H1 (cell line): ENCODE data around the gene ZNF423. TPM values are rescaled to one million over a fixed set of nuclear protein-coding genes. Genes with fewer than 3 reads are reported as not detected.

Experiments
- CTCF ChIA-PET: fragments of 300-600 bp; sonication (Branson Sonifier 250); formaldehyde crosslinking; loops from one replicate; lab custom pipeline; 2021; ENCODE audit not compliant: partially characterized antibody; lab: Charles Lee
- POLR2A ChIA-PET: fragments of 300-600 bp; sonication (Branson Sonifier 250); formaldehyde crosslinking; loops from one replicate; lab custom pipeline; 2021; ENCODE audit warnings: inconsistent platforms; ENCODE audit not compliant: partially characterized antibody; lab: Charles Lee
- DNase-seq, 2 experiments: peaks; one replicate each; pipeline versions ENCODE4 v3.0.0 to v3.0.0-alpha.2; 2010 to 2022; ENCODE audit warnings: low spot score in 2 of 2, low read depth in 1 of 2, mixed read lengths in 1 of 2
- FAIRE-seq: peaks from 2 replicates; lab custom pipeline; 2011; peaks lifted over from hg19 to GRCh38; lab: Jason Lieb, UNC
- H2AFZ ChIP-seq: 2 replicates; pipeline ENCODE4 v1.8.1; 2012; ENCODE audit warnings: low read length, inconsistent platforms
- H2AK5ac ChIP-seq: 2 replicates; pipeline ENCODE4 v1.6.1; 2013; ENCODE audit warnings: low read depth, low read length
- H2BK120ac ChIP-seq: replicated peaks from 2 replicates; pipeline ENCODE3; 2013; ENCODE audit warnings: low read depth, low read length, inconsistent platforms
- H2BK12ac ChIP-seq: 2 replicates; pipeline ENCODE4 v1.6.1; 2013; ENCODE audit warnings: low read depth, low read length
- H2BK15ac ChIP-seq: 2 replicates; pipeline ENCODE4 v1.6.1; 2013; ENCODE audit warnings: low read length
- H2BK20ac ChIP-seq: 2 replicates; pipeline ENCODE4 v1.6.1; 2013; ENCODE audit warnings: low read length
- H2BK5ac ChIP-seq: 2 replicates; pipeline ENCODE4 v1.6.1; 2013; ENCODE audit warnings: low read depth, low read length
- H3K14ac ChIP-seq: 2 replicates; pipeline ENCODE4 v1.6.1; 2013; ENCODE audit warnings: inconsistent platforms; ENCODE audit not compliant: insufficient read length
- H3K18ac ChIP-seq: 2 replicates; pipeline ENCODE4 v1.6.1; 2013; ENCODE audit warnings: low read length; ENCODE audit errors: extremely low read depth
- H3K23ac ChIP-seq: 2 replicates; pipeline ENCODE4 v1.6.1; 2013; ENCODE audit warnings: inconsistent platforms; ENCODE audit not compliant: insufficient read length
- H3K23me2 ChIP-seq: 2 replicates; pipeline ENCODE4 v1.6.1; 2013; ENCODE audit warnings: low read depth, low read length
- H3K27ac ChIP-seq: 2 replicates; pipeline ENCODE4 v1.6.1; 2011; ENCODE audit warnings: low read depth, low read length, inconsistent platforms
- H3K27me3 ChIP-seq, 4 experiments: replicated peaks in 1 of 4; 1 replicate in 1 of 4; 2 replicates in 3 of 4; pipeline versions ENCODE4 v1.6.1 to v1.8.1; 2011 to 2013; ENCODE audit warnings: low read length in 3 of 4, mild to moderate bottlenecking in 3 of 4, inconsistent platforms in 2 of 4, mixed read lengths in 2 of 4, moderate library complexity in 1 of 4; ENCODE audit not compliant: control insufficient read depth in 3 of 4, insufficient read depth in 3 of 4; ENCODE audit errors: extremely low read depth in 1 of 4
- H3K36me3 ChIP-seq, 4 experiments: 2 replicates each; pipeline versions ENCODE4 v1.6.1 to v1.8.1; 2011 to 2013; ENCODE audit warnings: mild to moderate bottlenecking in 4 of 4, low read length in 3 of 4, moderate library complexity in 2 of 4, control low read depth in 1 of 4, inconsistent platforms in 1 of 4; ENCODE audit not compliant: insufficient read depth in 4 of 4, control insufficient read depth in 2 of 4
- H3K4ac ChIP-seq: replicated peaks from 2 replicates; pipeline ENCODE3; 2013; ENCODE audit warnings: low read length, low read depth, mixed read lengths, inconsistent platforms; ENCODE audit not compliant: insufficient read length
- H3K4me1 ChIP-seq, 4 experiments: replicated peaks in 1 of 4; 1 replicate in 1 of 4; 2 replicates in 3 of 4; pipeline versions ENCODE4 v1.6.1 to v1.8.1; 2011 to 2013; ENCODE audit warnings: low read length in 3 of 4, inconsistent platforms in 2 of 4, mixed read lengths in 1 of 4; ENCODE audit not compliant: insufficient read depth in 4 of 4, control insufficient read depth in 3 of 4
- H3K4me2 ChIP-seq, 2 experiments: 2 replicates each; pipeline versions ENCODE4 v1.6.1 to v1.8.1; 2011 to 2013; ENCODE audit warnings: low read depth in 2 of 2, low read length in 2 of 2, control low read depth in 1 of 2, inconsistent platforms in 1 of 2, mild to moderate bottlenecking in 1 of 2; ENCODE audit not compliant: insufficient read depth in 1 of 2
- H3K4me3 ChIP-seq, 4 experiments: fragments of 200-600, 300-600 bp in 1 of 4; sonication (generic), shearing (Covaris generic), sonication (Bioruptor Twin) in 1 of 4; 2 replicates each; pipeline versions ENCODE4 v1.5.1 to v1.8.1; 2011 to 2016; ENCODE audit warnings: low read length in 4 of 4, low read depth in 3 of 4, control low read depth in 2 of 4, inconsistent platforms in 2 of 4, mild to moderate bottlenecking in 2 of 4, mixed read lengths in 1 of 4, moderate library complexity in 1 of 4; ENCODE audit not compliant: insufficient read depth in 2 of 4; ENCODE audit errors: extremely low read depth in 1 of 4
- H3K56ac ChIP-seq: replicated peaks from 2 replicates; pipeline ENCODE3; 2013; ENCODE audit warnings: low read depth, mild to moderate bottlenecking, mixed read lengths, low read length, inconsistent platforms; ENCODE audit not compliant: insufficient read length
- H3K79me1 ChIP-seq: 2 replicates; pipeline ENCODE4 v1.6.1; 2013; ENCODE audit warnings: low read depth, low read length, control low read depth
- H3K79me2 ChIP-seq, 2 experiments: 2 replicates each; pipeline versions ENCODE4 v1.6.1 to v1.8.1; 2012 to 2013; ENCODE audit warnings: low read length in 2 of 2, mild to moderate bottlenecking in 2 of 2, inconsistent platforms in 1 of 2; ENCODE audit not compliant: insufficient read depth in 2 of 2, control insufficient read depth in 1 of 2
- H3K9ac ChIP-seq, 4 experiments: replicated peaks in 1 of 4; 1 replicate in 1 of 4; 2 replicates in 3 of 4; pipeline versions ENCODE4 v1.6.1 to v1.8.1; 2011 to 2013; ENCODE audit warnings: low read depth in 3 of 4, low read length in 3 of 4, control low read depth in 2 of 4, mild to moderate bottlenecking in 2 of 4, moderate library complexity in 2 of 4, inconsistent platforms in 1 of 4; ENCODE audit errors: extremely low read depth in 1 of 4
- H3K9me3 ChIP-seq, 2 experiments: 2 replicates each; pipeline versions ENCODE4 v1.6.1 to v1.8.1; 2012 to 2013; ENCODE audit warnings: mild to moderate bottlenecking in 2 of 2, moderate library complexity in 2 of 2, control low read depth in 1 of 2, inconsistent platforms in 1 of 2, low read depth in 1 of 2, low read length in 1 of 2, mixed read lengths in 1 of 2; ENCODE audit not compliant: insufficient read depth in 2 of 2
- H4K20me1 ChIP-seq, 2 experiments: replicated peaks in 1 of 2; 2 replicates each; pipeline versions ENCODE3 to v1.8.1; 2011 to 2013; ENCODE audit warnings: inconsistent platforms in 2 of 2, low read length in 2 of 2, mild to moderate bottlenecking in 1 of 2; ENCODE audit not compliant: insufficient read depth in 2 of 2, control insufficient read depth in 1 of 2
- H4K5ac ChIP-seq: 2 replicates; pipeline ENCODE4 v1.6.1; 2013; ENCODE audit warnings: low read length, low read depth, mixed read lengths, inconsistent platforms; ENCODE audit not compliant: insufficient read length
- H4K8ac ChIP-seq: 2 replicates; pipeline ENCODE4 v1.8.0; 2013; ENCODE audit warnings: mild to moderate bottlenecking, moderate library complexity, low read length, inconsistent platforms; ENCODE audit not compliant: insufficient read depth; ENCODE audit errors: extremely low read depth
- H4K91ac ChIP-seq: replicated peaks from 2 replicates; pipeline ENCODE3; 2013; ENCODE audit warnings: low read length, mixed read lengths, inconsistent platforms; ENCODE audit not compliant: insufficient read length
- ASH2L ChIP-seq: fragments of 200-600, 300-600 bp; sonication (generic); IDR thresholded peaks from one replicate; pipeline ENCODE4 v1.7.1; 2017; ENCODE audit warnings: low read length
- ATF2 ChIP-seq: IDR thresholded peaks from 2 replicates; pipeline ENCODE4 v1.6.1; 2012; ENCODE audit warnings: low read length, inconsistent platforms
- EZH2 ChIP-seq: fragments of 200-600 bp; sonication (generic); IDR thresholded peaks from 2 replicates; pipeline ENCODE4 v1.7.1; 2012; ENCODE audit warnings: low read depth, mild to moderate bottlenecking, moderate library complexity, low read length, inconsistent platforms; ENCODE audit not compliant: severe bottlenecking
- WGBS, 2 experiments: shearing (Covaris generic) in 1 of 2; methylation state at CpG; one replicate each; pipeline versions ENCODE4 v1.1.6 to v1.1.7; 2013 to 2015; ENCODE audit warnings: low lambda C conversion rate in 2 of 2, mixed read lengths in 2 of 2, inconsistent platforms in 1 of 2, low coverage in 1 of 2, missing lambda C conversion rate in 1 of 2; ENCODE audit not compliant: insufficient replicate concordance in 2 of 2, insufficient coverage in 1 of 2, insufficient read length in 1 of 2; ENCODE audit errors: extremely low coverage in 1 of 2, missing lambda C conversion rate in 1 of 2; 5-methylcytosine and 5-hydroxymethylcytosine counted together
- polyA plus RNA-seq, 7 experiments: library from polyadenylated mRNA; depleted of rRNA in 3 of 7; stranded (reverse) in 5 of 7; unstranded in 2 of 7; fragments of >200 nt in 5 of 7; fragments of 200-250 nt in 2 of 7; gene quantifications; 1 replicate in 5 of 7; 2 replicates in 1 of 7; 4 replicates in 1 of 7; pipeline versions ENCODE4 v1.2.1 to v1.2.3, GENCODE V29; 2011 to 2013; ENCODE audit warnings: missing spikeins in 2 of 7, mixed read lengths in 2 of 7
- total RNA-seq: library from RNA; stranded (reverse); fragmentation: NEBNext Ultra II Directional; extraction: Animal tissue kit (Norgen Biotek cat#: 25700); gene quantifications from 2 replicates; pipeline ENCODE4 v1.2.1, GENCODE V29; 2021

ZNF423 gene
- total and polyA plus RNA-seq, 2 of the 8 experiments (the other 6 are each of a cell fraction or from before 2014, with no cell fraction given), result 38.2 to 52.3 TPM

DNA sequence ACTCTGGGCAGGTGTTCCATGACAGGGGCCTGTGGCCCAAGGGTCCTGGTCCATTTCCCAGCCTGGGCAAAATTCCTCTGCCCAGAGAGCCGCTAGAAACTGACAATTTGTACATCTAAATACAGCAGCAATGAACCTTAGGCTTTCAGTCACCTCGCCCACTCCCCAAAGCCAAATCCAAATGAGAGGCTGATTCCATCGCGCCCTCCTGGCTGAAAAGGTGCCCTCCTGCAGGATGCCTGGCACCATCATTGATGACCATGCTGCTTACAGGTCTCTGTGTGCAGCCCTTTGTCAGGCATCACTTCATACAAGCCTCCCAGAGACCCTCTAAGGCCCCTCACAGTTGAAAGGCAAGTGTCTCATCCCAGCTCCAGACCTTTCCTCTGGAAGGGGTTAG, 367.6 kb downstream of the ZNF423 start:
- no peak overlapping the region for H3K23ac ChIP-seq
- H3K9ac ChIP-seq, result no peak overlapping the region
- WGBS, 2 experiments, result 96% methylated on average over 4 of the region's 4 CpGs; no CpG with 5 or more reads in 1 of the 2 experiments
- H3K36me3 ChIP-seq, result no peaks in the 10 kb centered on the region
- H2BK20ac ChIP-seq, result no peak overlapping the region
- H3K79me1 ChIP-seq, result no peaks in the 10 kb centered on the region
- H2AK5ac ChIP-seq, result no peak overlapping the region
- H3K23me2 ChIP-seq, result 0 out of 2 replicates have a peak, but pooled peaks cover 2% of the 10 kb centered on the region
- no peak overlapping the region for H2BK120ac ChIP-seq
- H3K56ac ChIP-seq, result no peak overlapping the region
- H4K20me1 ChIP-seq, result peaks cover 0 to 2% of the 10 kb centered on the region in 2 experiments
- H4K8ac ChIP-seq, result no peak overlapping the region
- H4K91ac ChIP-seq, result no peak overlapping the region
- H3K9me3 ChIP-seq, result no peaks in the 10 kb centered on the region
- ChIA-PET POLR2A (no interaction called here), CTCF (interaction anchor here (1.0 to 1.2 kb wide), 2 partner anchors 80 to 429 kb away, joined by 3 read pairs; no protein-coding TSS in a partner anchor)
- no peak overlapping the region for H3K14ac ChIP-seq
- no peaks in the 10 kb centered on the region; a peak in 2 of 7 replicates for H3K27me3 ChIP-seq
- H2BK12ac ChIP-seq, result no peak overlapping the region
- H3K27ac ChIP-seq, result no peak overlapping the region
- H3K4me3 ChIP-seq, result no peak overlapping the region
- no peak for DNase-seq
- H4K5ac ChIP-seq, result no peak overlapping the region
- no peak overlapping the region for H2BK5ac ChIP-seq
- H2BK15ac ChIP-seq, result no peak overlapping the region
- H3K4me1 ChIP-seq, result peaks cover 0 to 16% (median 6%) of the 10 kb centered on the region in 4 experiments; a peak in 6 of 7 replicates
- H2AFZ ChIP-seq, result no peak overlapping the region
- no peak overlapping the region for H3K4ac ChIP-seq
- no peak for FAIRE-seq
- H3K18ac ChIP-seq, result no peak overlapping the region
- H3K4me2 ChIP-seq, result no peak overlapping the region
- no peaks in the 10 kb centered on the region for H3K79me2 ChIP-seq
- TF ChIP-seq ASH2L (no peak), EZH2 (no peak), ATF2 (no peak)
